NCI-H1105 treated with DMSO at 0.1 percent for 48 hours (cell line): ENCODE measurements around the gene CHM.
"Not testable (repeated sequence)": the region's sequence is repeated elsewhere in the genome, so short reads cannot be mapped to it uniquely, and the experiment has no call there.

ENCODE experiments used
- DNase-seq: peaks from one replicate; lab custom pipeline; 2025; lab: John Stamatoyannopoulos, UW

Gene CHM, protein sequence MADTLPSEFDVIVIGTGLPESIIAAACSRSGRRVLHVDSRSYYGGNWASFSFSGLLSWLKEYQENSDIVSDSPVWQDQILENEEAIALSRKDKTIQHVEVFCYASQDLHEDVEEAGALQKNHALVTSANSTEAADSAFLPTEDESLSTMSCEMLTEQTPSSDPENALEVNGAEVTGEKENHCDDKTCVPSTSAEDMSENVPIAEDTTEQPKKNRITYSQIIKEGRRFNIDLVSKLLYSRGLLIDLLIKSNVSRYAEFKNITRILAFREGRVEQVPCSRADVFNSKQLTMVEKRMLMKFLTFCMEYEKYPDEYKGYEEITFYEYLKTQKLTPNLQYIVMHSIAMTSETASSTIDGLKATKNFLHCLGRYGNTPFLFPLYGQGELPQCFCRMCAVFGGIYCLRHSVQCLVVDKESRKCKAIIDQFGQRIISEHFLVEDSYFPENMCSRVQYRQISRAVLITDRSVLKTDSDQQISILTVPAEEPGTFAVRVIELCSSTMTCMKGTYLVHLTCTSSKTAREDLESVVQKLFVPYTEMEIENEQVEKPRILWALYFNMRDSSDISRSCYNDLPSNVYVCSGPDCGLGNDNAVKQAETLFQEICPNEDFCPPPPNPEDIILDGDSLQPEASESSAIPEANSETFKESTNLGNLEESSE

DNA sequence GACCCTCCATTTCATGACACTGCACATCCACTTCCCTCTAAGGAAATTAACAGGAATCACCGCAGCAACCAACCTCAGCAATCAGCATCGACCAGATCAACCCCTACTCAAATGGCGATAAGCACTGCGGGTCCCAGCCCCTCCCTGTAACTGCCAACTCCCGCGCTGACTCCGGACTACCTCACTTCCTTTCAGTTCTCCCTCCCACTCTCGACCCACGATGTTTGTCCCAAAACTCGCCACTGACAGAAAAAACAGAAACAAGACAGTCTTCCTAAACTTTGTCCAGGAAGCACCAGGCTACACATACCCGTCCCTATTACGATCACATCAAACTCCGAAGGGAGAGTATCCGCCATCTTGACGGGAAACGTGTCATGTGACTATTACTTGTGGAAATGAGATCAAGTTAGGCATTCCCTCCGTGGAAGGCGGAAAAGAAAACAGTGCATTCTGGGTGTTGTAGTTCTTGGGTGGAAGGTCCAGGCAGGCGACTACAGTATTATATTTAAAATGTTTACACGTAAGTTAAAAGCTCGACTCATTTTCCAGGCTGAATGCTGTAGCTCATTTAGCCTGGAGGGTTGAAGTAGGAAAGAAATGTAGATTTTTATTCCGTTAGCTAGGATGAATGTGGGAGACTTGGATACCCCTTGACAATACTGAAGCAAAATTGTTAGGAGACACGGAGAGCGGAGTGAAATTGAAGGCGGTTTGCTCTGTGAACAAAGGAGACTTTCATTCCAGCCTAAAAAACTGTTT is at the start of gene CHM:
TSS of gene CHM (minus strand) at position 385 of the 762 bp plus-strand sequence. CDS start at position 359, 26 bp downstream.
- DNase-seq = no peak

DNA sequence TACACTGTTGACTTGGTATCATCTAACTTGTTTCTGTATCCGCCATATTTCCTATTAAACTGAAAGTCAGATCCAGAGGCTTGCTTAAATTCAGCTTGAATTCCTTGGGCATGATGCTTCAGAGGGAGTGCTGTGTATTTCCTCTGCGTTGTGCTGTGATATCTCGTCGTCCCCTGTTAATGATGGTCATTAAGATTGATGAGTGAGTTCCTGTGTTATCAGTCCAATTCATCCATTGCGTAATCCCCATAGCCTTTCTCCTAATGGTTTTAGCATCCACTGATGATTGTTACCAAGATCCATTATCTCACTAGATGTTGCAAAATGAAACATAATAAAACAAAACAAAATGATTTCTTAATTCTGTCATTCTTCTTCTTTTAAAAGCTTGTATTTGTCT is 31.3 kb upstream of the CHM start:
- DNase-seq = no peak

DNA sequence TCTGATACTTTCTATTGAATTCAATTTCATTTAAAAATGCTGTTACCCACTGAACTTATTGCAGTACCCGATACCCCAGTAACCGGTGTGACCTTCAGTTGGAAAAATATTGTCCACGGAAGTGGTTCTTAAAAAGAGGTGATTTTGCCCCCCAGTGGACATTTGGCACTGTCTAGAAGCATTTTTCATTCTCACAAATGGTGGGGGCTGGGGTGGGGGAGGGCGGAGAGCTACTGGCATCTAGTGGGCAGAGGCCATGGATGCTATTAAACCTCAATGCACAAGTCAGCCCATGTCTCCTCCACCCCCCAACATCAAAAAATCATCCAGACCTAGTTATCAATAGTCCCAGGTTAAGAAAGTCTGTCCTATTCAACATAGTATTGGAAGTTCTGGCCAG is 19.6 kb upstream of the CHM start:
- no peak for DNase-seq

DNA sequence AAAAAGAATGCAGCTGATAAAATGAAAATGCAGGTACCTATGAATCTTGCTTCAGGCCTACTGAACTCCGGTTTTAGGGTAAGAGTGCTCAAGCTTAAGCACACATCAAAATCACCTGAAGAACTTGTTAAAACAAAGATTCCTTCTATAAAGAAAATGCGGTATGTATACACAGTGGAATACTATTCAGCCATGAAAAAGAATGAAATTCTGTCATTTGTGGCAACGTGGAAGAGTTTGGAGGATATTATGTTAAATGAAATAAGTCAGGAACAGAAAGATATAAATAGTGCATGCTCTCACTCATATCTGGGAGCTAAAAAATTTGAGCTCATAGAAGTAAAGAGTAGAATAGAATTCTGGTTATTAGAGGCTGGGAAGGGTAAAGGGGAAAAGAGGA is 14.0 kb upstream of the CHM start:
- no peak for DNase-seq

DNA sequence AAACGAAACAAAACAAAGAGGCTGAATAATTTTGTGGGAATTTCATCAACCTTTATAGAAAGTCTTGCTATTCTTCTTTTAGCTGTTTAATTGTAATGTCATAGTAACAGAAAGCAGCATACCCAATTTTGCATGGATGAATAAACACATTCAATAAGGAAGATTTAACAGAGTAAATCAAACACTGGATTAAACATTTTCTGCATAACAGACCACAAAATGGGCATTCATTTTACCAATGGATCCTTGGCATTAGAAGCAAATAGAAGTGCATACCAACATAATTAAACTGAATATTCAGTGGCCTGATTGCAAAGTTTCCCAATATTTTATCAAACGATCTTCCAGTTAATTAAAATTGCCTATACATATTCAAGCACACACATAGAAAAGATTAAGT is 4.4 kb upstream of the CHM start:
- DNase-seq = no peak

DNA sequence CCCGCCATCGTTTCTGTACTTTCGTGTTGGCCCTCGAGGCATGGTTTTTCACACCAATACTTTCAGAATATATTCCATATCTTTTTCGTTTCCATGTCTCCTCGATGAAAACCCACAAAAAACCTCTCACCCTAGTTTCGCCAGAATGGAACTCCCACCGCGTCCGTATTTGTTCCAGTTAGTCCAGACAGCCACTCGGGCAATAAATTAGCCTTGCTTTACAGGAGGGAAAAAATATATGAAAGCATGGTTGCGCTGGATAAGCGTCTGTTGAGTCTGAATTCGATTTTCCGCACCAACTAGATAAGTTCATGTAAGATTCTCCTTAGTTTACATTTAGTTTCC is 550 bp upstream of the CHM start:
- DNase-seq = no peak

DNA sequence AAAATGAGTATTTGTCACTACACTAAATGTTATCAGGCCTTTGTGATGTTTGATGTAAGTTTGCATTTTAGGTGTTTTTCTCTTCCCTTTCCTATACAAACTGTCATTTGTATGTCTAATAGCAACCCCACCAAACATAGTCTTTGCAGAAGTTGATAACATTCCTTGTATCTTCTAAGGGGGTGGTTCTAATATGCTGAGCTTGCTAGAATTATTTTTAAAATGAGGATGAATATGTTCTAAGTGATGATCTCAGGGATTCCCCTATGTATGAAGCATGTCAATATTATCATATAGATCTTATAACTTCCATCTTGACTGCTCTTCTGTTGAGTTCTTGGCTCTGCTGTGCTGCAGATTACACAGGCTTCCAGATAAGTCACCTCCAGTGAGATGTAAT is 3.1 kb downstream of the CHM start:
- no peak for DNase-seq

DNA sequence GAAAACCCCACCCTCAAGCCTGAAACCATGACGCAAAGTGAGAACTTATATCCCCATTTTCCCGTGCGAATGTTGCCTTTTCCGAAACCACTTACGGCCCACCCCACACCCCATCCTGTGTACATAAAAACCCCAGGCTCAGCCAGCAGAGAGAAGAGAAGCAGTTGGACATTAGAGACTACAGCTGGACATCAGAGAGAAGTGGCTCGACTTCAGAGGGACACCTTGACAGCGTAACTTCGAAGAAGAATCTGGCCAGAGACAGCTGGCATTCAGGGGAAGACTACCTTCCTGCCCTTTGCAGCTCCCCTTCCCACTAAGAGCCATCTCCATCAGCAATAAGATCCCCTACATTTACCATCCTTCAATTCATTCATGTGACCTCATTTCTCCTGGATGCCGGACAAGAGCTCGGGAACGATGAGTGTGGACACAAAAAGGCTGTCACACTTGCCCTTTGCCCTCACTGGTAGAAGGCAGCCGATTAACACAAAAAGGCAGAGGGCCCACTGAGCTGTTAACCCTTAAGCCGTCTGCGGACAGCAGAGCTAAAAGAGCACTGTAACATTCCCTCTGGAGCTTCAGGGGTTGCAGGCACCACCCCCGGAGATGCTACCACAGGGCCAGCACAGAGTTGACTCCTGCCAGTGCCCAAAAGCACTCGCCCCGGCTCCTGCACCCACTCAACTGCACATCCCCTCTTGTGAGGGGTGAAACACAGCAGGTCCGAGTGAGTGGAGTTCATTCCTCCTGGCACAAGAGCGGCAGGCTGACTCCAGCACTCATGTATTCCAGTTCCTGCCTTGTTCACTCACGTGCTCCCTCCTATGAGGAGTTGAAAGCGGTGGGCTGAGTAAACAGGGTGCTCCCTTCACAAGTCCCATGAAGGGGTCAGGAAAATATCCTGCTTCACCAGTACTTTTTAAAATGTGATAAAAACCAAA is 7.5 kb downstream of the CHM start:
- DNase-seq = no peak

DNA sequence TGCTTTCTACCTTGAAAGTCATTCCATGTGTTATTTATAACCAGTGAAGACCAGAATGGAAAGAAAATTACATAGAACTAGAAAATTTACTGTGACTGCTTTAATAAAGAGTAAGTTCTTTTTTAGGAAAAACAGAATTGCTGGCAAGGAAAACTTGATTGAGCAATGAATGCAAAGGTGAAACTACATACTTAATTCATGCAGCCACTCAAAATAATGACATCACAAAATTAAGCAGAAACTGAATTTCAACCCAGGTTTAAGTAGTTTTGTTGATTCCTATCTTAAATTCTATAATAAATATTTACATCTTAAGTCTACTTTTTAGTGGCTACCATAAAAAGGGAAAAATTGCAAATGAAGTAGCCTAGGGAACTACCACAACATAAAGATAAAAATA is 14.0 kb downstream of the CHM start:
- no peak for DNase-seq

DNA sequence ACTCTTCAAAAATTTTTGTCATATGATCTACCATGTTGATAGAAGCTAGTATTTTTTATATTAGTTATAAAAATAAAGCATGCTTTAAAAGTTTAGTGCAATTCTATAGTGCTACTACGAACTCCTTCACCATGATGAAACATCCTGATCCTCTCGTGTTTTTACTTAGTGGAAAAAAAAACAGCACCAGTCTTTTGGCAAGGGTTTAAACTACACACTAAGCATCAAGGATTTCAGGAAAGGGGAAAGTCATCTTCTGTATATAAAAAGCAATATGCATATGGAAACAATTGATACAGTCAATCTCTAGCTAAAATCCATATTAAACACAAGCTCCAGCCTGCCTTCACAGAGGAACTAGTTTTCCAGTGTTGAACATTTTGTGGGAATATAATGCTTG is 18.7 kb downstream of the CHM start:
- no peak for DNase-seq

DNA sequence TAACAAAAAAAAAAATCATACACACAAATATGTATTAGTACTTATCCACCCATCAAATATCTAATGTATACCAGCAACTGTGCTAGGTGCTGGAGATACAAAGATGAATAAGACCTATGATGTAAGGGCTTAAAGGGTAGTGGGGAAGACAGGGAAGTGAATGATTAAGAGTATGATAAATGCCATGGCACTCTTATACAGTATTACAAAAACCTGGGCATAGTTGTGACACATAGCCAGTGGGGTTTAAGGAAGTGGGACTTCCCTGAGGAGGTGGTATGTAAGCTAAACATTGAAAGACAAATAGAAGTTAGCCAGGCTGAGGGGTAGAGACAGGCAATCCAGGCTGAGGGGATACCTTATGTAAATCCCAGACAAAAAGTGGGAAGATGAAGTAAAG is 23.5 kb downstream of the CHM start:
- no peak for DNase-seq

DNA sequence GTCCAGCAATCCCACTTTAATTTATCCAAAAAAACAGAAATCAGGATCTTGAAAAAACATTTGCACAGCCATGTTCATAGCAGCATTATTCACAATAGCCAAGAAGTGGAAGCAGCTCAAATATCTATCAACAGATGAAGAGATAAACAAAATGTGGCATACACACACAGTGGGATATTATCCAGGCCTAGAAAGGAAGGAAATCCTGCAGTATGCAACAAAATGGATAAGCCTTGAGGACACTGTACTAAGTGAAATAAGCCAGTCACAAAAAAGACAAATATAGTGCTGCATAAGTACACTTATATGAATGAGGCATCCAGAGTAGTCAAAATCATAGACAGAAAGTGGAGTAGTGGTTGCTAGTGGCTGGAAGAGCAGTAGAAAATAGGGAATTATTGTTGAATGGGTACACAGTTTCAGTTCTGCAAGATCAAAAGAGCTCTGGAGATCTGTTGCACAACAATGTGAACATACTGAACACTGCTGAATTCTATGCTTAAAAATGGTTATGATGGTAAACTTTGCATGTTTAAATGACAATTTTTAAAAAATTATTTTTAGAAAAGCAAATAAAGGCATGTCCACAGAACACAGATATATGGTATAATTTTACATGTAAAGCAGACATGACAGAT is 25.6 kb downstream of the CHM start:
- no peak for DNase-seq

DNA sequence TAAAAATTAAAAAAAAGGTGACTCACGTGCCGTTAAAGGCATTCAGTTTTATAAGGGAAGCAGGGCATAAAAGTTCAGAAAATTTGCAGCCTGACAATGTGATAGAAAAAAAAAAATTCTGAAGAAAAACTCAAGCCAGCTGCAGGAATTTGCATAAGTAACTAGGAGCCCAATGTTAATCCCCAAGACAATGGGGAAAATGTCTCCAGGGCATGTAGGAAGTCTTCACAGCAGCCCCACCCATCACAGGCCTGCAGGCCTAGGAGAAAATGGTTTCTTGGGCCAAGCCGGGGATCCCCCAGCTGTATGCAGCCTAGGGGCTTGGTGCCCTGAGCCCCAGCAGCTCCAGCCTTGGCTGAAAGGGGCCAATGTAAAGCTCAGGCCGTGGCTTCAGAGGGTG is 31.2 kb downstream of the CHM start:
- no peak for DNase-seq

DNA sequence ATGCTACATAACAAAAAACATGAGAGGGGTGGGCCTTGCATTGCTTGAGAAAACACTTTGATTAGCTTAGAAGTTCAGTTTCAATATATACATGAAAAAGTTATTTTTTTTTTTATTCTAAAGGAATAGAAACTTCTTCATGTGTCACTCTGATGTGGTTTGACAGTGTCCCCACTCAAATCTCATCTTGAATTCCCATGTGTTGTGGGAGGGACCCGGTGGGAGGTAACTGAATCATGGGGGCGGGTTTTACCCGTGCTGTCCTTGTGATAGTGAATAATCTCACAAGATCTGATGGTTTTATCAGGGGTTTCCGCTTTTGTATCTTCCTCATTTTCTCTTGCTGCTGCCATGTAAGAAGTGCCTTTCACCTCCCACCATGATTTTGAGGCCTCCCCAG is 32.4 kb downstream of the CHM start:
- not testable (repeated sequence) for DNase-seq

DNA sequence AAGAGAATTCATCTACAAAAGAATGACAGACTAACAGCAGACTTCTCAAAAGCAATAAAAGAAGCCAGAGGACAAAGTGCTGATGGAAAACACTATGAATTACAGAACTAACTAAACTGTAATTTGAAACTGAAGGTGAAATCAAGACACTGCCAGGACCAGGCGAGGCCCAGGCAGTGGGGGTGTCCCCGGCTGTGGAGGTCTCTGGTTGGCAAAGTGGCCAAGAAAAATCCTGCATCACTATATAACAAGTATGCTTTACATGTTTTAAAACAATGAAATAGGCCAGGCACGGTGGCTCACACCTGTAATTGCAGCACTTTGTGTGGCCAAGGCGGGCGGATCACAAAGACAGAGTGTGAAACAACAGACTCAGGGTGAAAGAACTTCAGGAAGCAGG is 32.9 kb downstream of the CHM start:
- no peak for DNase-seq

DNA sequence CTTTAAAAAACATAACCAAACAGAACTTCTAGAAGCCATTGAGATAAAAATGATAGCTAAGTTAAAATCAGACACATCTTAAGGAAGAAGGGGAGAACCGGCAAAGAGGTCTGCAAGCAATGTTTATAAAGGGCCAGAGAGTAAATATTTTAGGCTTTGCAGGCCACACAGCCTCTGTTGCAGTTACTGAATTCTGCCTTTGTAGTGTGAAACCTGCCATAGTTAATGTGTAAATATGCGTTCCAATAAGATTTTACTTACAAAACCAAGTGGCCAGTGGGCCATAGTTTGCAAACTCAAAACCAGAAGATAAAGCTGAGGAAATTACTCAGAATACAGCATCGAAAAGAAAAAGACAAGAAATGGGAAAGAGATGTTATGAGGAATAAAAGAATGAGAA is 33.6 kb downstream of the CHM start:
- no peak for DNase-seq

DNA sequence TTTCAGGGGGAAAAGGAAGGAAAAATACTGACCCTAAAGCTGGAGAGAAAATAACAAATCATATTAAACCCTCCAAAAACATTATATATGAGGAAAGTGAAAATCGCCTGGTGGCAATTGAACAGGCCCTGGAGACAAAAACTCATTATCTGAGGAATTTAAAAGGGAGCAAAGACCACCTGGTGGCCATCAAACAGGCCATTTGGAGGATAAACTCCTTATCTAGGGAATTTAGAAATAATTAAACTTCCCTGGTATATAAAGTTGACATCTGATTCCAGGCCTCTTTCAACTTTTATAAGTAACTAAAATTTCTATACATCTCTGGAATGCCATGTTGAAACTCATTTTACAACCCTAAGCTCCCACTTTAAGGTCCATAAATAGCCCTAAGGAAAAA is 35.2 kb downstream of the CHM start:
- no peak for DNase-seq

DNA sequence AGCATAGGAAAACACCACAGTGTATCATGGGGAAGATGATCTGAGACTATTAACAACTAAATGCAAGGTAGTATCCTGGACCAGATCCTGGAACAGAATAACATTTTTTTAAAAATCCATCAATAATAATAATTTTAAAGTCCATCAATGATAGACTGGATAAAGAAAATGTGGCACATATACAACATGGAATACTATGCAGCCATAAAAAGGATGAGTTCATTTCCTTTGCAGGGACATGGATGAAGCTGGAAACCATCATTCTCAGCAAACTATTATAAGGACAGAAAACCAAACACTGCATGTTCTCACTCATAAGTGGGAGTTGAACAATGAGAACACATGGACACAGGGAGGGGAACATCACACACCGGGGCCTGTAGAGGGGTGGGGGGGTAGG is 37.6 kb downstream of the CHM start:
- DNase-seq = not testable (repeated sequence)

DNA sequence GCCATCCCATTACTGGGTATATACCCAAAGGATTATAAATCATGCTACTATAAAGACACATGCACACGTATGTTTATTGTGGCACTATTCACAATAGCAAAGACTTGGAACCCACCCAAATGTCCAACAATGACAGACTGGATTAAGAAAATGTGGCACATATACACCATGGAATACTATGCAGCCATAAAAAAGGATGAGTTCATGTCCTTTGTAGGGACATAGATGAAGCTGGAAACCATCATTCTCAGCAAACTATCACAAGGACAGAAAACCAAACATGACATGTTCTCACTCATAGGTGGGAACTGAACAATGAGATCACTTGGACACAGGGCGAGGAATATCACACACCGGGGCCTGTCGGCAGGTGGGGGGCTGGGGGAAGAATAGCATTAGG is 39.5 kb downstream of the CHM start:
- DNase-seq = not testable (repeated sequence)

DNA sequence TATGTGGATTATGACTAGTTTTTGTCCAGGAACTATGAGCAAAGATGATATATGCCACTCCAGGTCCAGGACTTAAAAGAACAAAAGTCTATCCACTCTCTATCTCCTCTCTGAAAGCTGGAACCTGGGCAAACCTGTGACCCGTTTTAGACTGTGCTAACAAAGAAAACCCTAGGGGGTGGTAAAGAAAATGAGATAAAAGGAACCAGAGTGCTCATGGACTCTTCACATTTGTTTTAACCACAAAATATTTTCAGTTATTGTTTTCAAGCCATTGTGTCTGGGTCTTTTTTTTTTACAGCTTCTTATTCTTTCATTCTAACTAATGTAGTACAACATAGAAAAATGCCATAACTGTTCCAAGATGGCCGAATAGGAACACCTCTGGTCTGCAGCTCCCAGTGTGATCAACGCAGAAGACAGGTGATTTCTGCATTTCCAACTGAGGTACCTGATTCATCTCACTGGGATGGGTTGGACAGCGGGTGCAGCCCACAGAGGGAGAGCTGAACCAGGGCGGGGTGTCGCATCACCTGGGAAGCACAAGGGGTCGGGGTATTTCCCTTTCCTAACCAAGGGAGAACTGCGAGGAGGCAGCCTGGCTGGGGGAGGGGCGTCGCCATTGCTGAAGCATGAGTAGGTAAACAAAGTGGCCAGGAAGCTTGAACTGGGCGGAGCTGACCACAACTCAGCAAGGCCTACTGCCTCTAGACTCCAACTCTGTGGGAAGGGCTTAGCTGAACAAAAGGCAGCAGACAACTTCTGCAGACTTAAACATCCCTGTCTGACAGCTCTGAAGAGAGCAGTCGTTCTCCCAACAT is 45.1 kb downstream of the CHM start:
- no peak for DNase-seq

DNA sequence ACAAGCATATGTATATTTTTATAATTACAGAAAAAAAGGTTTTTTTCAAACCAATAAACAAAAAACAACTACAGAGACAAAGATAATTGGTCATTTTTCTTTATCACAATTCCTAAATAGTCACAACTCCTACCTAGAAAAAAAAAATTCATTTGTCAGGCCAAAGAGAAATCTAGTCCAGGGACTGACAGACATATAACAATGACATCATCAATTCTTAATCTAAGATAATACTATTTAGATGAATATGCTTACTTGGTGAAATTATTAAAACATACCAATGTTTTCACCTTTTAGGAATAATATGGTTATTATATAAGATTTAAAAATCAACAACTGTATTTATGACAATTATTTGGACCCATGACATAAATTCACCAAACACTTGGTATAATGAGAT is 48.4 kb downstream of the CHM start:
- no peak for DNase-seq
